KOPT-K1 (cell line): ENCODE measurements around the gene FBXL19.

Experiments
- H3K27ac ChIP-seq: fragments of 200-600 bp; sonication (generic); 2 replicates; pipeline ENCODE4 v1.5.1; 2016; ENCODE audit warnings: antibody characterized with exemption, mild to moderate bottlenecking, low read depth, low read length; ENCODE audit not compliant: poor library complexity, severe bottlenecking
- H3K36me3 ChIP-seq: fragments of 200-600 bp; sonication (generic); 2 replicates; pipeline ENCODE4 v1.5.1; 2017; ENCODE audit warnings: antibody characterized with exemption, mild to moderate bottlenecking, low read length, moderate library complexity; ENCODE audit not compliant: insufficient read depth
- H3K9me3 ChIP-seq: fragments of 200-600 bp; sonication (generic); 2 replicates; pipeline ENCODE4 v1.5.1; 2017; ENCODE audit warnings: antibody characterized with exemption, low read length, mild to moderate bottlenecking; ENCODE audit not compliant: insufficient read depth, poor library complexity, severe bottlenecking

FBXL19 gene

DNA sequence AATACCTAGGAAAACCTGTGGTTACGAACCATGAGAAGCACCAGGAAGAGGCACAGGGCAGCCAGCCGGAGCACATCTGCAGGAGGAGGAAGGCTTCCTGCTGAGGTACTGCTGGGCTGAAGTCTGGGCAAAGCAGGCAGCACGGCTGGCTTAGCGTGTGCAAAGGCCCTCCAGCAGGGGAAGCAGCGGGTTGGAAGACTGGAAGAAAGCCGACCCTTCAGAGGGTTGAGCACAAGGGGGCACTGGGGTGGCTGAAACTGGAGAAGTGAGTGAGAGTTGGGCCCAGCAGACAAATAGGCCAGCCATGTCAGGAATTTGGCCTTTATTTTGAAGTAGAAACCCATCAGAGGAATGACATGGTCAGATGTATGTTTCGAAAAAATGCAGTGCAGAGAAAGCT, 49.5 kb downstream of the FBXL19 start:
- H3K9me3 ChIP-seq, result no peaks in the 10 kb centered on the region
- no peak overlapping the region for H3K27ac ChIP-seq
- peaks cover 99% of the 10 kb centered on the region for H3K36me3 ChIP-seq

DNA sequence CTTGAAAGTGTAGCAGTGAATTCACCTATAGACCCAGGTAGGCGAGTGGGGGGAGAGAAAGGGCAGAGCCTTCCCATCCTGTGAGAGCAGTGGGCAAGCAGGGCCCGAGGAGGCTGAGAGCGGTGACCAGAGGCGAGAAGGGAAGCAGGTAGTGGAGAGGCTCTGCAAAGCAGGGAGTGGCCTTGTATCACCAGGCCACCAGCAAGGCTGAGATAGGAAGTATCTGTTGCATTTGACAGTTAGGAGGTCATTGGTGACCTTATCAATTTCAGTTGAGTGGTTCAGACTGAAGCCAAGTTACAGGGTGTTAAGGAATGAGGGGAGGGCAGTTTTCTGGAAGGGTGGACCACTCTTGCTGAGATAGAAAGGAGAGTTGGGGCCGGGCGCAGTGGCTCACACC, 51.0 kb downstream of the FBXL19 start:
- Histone ChIP-seq H3K27ac (no peak overlapping the region), H3K9me3 (no peaks in the 10 kb centered on the region), H3K36me3 (peaks cover 99% of the 10 kb centered on the region)

DNA sequence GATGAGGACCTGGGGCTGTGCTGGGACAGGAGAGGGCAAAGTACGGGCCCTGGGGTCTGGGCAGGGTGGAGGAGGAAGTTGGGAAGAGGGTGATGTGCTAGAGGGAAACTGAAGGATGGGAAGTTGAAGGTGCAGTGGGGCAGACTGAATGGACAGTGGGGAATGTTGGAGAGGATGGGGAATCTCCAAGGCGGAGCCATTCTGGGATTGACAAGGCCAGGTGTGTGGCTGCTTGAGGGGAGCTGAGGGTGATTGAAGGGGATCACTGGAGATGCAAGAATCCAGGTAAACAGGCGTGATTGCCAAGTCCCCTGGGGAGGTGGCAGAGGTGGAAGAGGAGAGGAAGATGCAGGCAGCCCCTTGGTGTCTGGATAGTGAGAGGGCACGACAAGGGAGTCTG, 53.1 kb downstream of the FBXL19 start:
- H3K27ac ChIP-seq, result no peak overlapping the region
- no peaks in the 10 kb centered on the region for H3K9me3 ChIP-seq
- peaks cover 100% of the 10 kb centered on the region for H3K36me3 ChIP-seq

DNA sequence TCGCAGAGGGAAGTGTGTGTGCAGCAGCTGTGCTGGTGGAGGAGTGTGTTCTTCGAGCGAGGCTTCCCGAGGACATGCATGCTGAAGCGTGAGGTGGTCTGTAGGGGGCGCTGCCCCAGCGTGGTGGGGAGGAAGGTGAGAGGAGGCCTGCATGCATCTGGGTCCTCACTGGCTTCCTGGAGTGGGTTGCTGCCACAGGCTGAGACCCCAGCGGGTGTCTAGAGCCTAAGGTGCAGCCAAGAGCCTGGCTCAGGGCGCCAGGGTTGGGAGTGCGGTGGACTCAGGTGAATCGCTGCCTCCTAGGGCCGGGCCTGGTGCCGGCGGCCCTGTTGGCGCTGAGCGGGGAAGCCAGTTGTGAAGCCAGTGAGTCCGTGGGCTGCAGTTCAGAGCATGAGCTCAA, 54.1 kb downstream of the FBXL19 start:
- H3K27ac ChIP-seq, result no peak overlapping the region
- peaks cover 100% of the 10 kb centered on the region for H3K36me3 ChIP-seq
- no peaks in the 10 kb centered on the region for H3K9me3 ChIP-seq

DNA sequence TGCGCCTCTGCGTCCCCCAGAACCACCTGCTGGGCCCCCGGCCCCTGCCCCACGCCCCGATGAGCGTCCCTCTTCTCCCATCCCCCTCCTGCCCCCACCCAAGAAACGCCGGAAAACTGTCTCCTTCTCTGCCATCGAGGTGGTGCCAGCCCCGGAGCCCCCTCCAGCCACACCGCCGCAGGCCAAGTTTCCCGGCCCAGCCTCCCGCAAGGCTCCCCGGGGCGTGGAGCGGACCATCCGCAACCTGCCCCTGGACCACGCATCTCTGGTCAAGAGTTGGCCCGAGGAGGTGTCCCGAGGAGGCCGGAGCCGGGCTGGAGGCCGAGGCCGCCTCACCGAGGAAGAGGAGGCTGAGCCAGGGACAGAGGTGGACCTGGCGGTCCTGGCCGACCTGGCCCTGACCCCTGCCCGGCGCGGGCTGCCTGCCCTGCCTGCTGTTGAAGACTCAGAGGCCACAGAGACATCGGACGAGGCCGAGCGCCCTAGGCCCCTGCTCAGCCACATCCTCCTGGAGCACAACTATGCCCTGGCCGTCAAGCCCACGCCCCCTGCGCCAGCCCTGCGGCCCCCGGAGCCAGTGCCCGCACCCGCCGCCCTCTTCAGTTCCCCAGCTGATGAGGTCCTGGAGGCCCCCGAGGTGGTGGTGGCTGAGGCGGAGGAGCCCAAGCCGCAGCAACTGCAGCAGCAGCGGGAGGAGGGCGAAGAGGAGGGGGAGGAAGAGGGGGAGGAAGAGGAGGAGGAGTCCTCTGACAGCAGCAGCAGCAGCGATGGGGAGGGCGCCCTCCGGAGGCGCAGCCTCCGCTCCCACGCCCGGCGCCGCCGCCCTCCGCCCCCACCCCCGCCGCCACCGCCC, 56.0 kb downstream of the FBXL19 start:
- Histone ChIP-seq H3K9me3 (no peaks in the 10 kb centered on the region), H3K36me3 (peaks cover 100% of the 10 kb centered on the region), H3K27ac (no peak overlapping the region)

DNA sequence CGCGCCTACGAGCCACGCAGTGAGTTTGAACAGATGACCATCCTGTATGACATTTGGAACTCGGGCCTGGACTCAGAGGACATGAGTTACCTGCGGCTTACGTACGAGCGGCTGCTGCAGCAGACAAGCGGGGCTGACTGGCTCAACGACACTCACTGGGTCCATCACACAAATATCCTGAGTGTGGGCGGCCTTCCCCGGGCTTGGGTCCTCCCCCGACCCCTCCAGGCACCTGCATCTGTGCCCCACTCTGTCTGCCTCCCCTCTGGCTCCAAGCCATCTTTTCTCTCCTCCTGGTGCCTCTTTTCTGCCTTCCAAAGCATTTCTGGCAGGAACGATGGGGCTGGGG, 56.6 kb downstream of the FBXL19 start:
- peaks cover 100% of the 10 kb centered on the region for H3K36me3 ChIP-seq
- H3K27ac ChIP-seq, result no peak overlapping the region
- no peaks in the 10 kb centered on the region for H3K9me3 ChIP-seq

DNA sequence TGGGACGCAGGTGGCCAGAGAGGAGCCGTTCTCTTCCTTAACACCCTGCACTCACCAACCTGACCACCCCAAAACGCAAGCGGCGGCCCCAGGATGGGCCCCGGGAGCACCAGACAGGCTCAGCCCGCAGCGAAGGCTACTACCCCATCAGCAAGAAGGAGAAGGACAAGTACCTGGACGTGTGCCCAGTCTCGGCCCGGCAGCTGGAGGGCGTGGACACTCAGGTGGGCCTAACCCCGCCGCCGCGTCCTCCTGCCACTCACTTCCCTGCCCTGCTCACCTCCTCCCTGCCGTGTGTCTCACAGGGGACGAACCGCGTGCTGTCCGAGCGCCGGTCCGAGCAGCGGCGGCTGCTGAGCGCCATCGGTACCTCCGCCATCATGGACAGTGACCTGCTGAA, 57.1 kb downstream of the FBXL19 start:
- Histone ChIP-seq H3K36me3 (peaks cover 98% of the 10 kb centered on the region), H3K27ac (no peak overlapping the region), H3K9me3 (no peaks in the 10 kb centered on the region)

DNA sequence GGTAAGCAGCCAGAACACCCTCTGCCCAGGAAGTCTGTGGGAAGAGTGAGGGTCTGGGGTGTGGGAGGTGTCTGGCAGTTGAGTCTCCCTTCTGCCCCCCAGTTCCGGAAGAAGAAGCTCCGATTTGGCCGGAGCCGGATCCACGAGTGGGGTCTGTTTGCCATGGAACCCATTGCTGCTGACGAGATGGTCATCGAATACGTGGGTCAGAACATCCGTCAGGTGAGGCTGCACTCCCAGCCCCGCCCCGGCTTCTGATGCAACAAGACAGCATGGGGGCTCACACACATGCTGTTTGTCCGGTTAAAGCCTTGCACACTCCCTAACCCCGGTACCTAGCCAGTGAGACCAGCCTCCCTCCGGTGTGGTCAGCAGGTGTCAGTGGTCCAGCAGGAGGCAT, 57.6 kb downstream of the FBXL19 start:
- Histone ChIP-seq H3K9me3 (no peaks in the 10 kb centered on the region), H3K36me3 (peaks cover 98% of the 10 kb centered on the region), H3K27ac (no peak overlapping the region)

DNA sequence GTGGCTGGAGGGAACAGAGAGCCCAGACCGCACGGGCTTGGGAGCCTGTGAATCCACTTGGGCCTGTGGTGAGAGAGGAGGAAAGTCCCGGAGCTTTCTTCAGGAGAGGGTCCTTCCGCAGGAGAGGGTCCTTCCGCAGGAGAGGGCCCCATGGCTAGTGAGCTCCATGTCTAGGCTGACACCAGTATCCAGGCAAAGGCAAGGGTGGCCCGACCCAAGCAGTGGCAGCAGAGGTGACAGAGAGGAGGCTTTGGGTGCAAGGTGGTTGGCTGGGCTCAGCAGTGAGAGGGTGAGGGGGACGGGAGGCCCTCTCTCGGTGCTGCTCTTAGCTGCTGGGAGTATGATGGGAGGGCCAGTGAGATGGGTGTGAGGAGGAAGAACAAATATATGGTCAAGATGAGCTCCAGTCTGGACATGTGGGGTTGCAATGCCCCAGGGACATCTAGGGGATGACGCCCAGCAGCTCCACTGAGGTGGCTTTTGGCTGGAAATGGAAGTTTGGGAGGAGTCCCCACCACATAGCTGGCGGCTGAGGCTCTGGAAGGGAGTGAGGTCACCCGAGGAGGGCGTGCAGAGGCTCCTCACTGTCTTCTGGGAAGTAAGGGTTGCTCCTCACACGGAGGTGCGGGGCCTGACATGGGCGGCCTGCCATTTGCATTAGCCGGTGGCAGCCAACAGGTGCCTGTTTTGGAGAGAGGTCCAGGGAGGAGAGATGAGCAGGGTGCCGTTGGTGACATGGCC, 59.3 kb downstream of the FBXL19 start:
- H3K9me3 ChIP-seq, result no peaks in the 10 kb centered on the region
- peaks cover 85% of the 10 kb centered on the region for H3K36me3 ChIP-seq
- H3K27ac ChIP-seq, result no peak overlapping the region

DNA sequence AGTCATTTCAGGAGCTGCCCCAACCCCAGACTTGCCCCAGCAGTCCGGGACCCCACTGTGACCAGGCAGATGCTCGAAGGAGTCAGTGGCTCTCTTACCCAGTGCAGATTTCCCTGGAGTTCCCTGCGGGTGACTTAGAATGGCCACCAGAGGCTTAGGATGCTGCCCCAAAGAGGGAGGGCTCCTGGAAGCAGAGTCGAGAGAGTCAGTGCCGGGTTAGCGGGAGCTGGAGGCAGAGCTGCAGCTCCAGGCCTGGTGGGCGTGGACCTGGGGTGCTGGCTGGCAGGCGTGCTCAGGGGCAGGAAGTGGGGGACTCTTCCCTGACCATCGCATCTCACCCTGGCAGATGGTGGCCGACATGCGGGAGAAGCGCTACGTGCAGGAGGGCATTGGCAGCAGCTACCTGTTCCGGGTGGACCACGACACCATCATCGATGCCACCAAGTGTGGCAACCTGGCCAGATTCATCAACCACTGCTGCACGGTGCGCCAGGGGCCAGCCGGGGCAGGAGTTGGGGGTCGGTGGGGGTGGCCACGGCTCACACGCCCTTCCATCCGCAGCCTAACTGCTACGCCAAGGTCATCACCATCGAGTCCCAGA, 60.0 kb downstream of the FBXL19 start:
- no peak overlapping the region for H3K27ac ChIP-seq
- peaks cover 79% of the 10 kb centered on the region for H3K36me3 ChIP-seq
- H3K9me3 ChIP-seq, result no peaks in the 10 kb centered on the region

DNA sequence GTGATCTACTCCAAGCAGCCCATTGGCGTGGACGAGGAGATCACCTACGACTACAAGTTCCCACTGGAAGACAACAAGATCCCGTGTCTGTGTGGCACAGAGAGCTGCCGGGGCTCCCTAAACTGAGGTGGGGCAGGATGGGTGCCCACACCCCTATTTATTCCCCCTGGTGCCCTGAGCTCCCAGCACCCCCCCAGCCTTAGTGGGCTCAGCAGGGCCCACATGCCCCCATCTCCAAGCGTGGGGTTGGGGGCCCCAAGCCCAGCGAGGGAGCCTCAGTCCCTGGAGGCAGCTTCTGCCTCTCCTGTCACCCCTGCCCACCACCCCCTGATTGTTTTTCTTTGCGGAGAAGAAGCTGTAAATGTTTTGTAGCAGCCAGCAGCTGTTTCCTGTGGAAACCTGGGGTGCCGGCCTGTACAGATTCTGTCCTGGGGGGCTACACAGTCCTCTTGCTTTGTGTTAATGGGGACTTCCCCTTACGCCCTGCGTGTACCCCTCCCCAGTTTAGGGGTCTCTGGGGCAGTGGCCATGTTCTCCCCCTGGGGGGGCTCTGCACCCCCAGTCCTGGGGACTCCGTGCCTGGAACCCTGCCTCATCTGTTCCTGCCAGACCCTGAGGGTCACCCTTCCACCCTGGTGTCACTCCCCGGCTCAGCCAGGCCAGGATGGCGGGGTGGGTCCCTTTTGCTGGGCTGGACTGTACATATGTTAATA, 60.7 kb downstream of the FBXL19 start:
- Histone ChIP-seq H3K27ac (no peak overlapping the region), H3K9me3 (no peaks in the 10 kb centered on the region), H3K36me3 (peaks cover 72% of the 10 kb centered on the region)

DNA sequence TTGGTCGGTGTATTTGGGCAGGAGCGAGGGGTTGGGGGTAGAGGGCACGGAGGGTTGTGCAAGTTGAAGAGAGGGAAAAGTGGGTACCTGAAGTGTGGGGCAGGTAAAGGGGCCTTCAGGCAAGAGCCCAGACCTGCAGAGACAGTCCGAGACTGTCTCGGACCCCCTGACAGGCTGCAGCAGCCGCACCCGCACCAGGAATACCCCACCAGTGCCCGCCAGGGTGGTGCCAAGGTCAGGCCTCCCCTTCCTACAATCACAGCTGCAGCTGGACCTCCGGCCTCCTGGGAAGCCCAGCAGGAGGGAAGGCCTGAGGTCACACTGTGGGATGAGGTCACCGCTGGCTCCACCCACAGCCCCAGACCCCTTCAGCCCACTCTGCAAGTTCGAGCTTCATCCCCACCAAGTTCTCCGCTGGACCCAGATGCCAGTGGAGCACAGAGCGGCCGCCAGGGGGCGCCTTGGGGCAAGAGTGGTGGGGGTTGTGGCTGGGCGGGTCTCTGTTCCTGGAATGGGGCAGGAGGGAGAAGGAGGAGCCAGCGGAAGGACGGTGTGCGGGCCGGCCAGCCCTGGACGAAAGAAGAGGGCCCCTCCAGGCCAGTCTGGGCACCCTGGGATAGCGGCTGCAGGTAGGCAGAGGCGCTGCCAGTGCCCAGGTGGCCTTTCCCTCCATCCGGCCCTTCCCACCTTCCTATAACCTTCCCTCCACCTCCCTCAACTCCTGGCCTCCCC, 61.5 kb downstream of the FBXL19 start, which contains the start of gene HSD3B7:
HSD3B7 (plus strand) TSS at position 539 of the 732 bp plus-strand sequence. CDS start 452 bp downstream, outside the sequence.
- Histone ChIP-seq H3K36me3 (peaks cover 64% of the 10 kb centered on the region), H3K27ac (no peak within 1 kb of the TSS), H3K9me3 (no peaks in the 10 kb centered on the region)

DNA sequence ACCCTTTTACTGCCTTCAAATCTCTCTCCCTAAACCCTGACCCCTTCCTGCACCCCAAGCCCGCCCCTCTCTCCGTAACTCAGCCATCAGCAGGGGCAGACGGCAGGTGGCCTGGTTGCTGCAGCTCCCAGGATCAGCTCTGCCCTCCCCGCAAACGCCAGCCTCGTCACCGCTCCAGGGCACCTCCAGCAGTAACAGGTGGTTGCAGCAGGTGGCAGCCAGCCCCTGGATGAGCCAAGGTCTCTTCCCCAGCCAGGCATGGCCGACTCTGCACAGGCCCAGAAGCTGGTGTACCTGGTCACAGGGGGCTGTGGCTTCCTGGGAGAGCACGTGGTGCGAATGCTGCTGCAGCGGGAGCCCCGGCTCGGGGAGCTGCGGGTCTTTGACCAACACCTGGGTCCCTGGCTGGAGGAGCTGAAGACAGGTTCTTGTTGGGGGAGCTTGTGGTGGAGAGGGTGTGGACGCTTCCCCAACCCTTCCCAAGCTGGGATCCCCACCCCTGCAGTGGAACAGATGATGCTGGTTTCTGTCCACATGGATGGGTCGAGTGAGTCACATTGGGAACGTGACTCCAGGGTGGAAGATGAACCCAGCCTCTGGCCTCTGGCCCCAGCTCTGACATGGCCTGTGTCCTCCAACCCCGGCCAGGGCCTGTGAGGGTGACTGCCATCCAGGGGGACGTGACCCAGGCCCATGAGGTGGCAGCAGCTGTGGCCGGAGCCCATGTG, 62.2 kb downstream of the FBXL19 start:
- Histone ChIP-seq H3K9me3 (no peaks in the 10 kb centered on the region), H3K27ac (no peak overlapping the region), H3K36me3 (peaks cover 57% of the 10 kb centered on the region)
